ENCODE data around the gene SBK2.
"Not testable (repeated sequence)": the region's sequence is repeated elsewhere in the genome, so short reads cannot be mapped to it uniquely, and the experiment has no call there.

SBK2 gene

GRCh38 chr19:55503157-55503501 is 33.8 kb downstream of the SBK2 start:
- in situ Hi-C loops (cut with MboI; ENCODE audit: low sequenced_read_pairs): no loop called here

- in situ Hi-C loops (cut with MboI; ENCODE audit: low sequenced_read_pairs): no loop called here
Measured at GRCh38 chr19:55502197-55502952, 34.6 kb downstream of the SBK2 start.

GRCh38 chr19:55500368-55500952 is 36.5 kb downstream of the SBK2 start:
- in situ Hi-C loops (cut with MboI; ENCODE audit: low sequenced_read_pairs): no loop called here

- in situ Hi-C loops (cut with MboI; ENCODE audit: low sequenced_read_pairs): no loop called here
Measured at GRCh38 chr19:55498246-55498840, 38.6 kb downstream of the SBK2 start.

- in situ Hi-C loops (cut with MboI; ENCODE audit: low sequenced_read_pairs): no loop called here
Measured at GRCh38 chr19:55497763-55498162, 39.2 kb downstream of the SBK2 start.

GRCh38 chr19:55496820-55497219 is 40.1 kb downstream of the SBK2 start:
- in situ Hi-C loops (cut with MboI; ENCODE audit: low sequenced_read_pairs): not testable (repeated sequence)

- in situ Hi-C loops (cut with MboI; ENCODE audit: low sequenced_read_pairs): no loop called here
Measured at GRCh38 chr19:55495646-55496349, 41.1 kb downstream of the SBK2 start.

- in situ Hi-C loops (cut with MboI; ENCODE audit: low sequenced_read_pairs): no loop called here
Measured at GRCh38 chr19:55494172-55494761, 42.7 kb downstream of the SBK2 start.

- in situ Hi-C loops (cut with MboI; ENCODE audit: low sequenced_read_pairs): no loop called here
Measured at GRCh38 chr19:55493645-55494171, 43.2 kb downstream of the SBK2 start.

GRCh38 chr19:55493052-55493644 is 43.8 kb downstream of the SBK2 start:
- in situ Hi-C loops (cut with MboI; ENCODE audit: low sequenced_read_pairs): no loop called here

- in situ Hi-C loops (cut with MboI; ENCODE audit: low sequenced_read_pairs): no loop called here
Measured at GRCh38 chr19:55492362-55492944, 44.5 kb downstream of the SBK2 start.

GRCh38 chr19:55491546-55492360 is 45.2 kb downstream of the SBK2 start:
- in situ Hi-C loops (cut with MboI; ENCODE audit: low sequenced_read_pairs): no loop called here

- in situ Hi-C loops (cut with MboI; ENCODE audit: low sequenced_read_pairs): no loop called here
Measured at GRCh38 chr19:55490478-55491432, 46.2 kb downstream of the SBK2 start.

GRCh38 chr19:55489711-55490477 is 47.0 kb downstream of the SBK2 start:
- in situ Hi-C loops (cut with MboI; ENCODE audit: low sequenced_read_pairs): no loop called here

GRCh38 chr19:55488986-55489710 is 47.8 kb downstream of the SBK2 start:
- in situ Hi-C loops (cut with MboI; ENCODE audit: low sequenced_read_pairs): no loop called here

GRCh38 chr19:55487924-55488687 is 48.8 kb downstream of the SBK2 start, which contains the start of gene SSC5D:
Gene SSC5D (plus strand): TSS chr19:55488436. CDS start chr19:55488590, 154 bp downstream.
- in situ Hi-C loops (cut with MboI; ENCODE audit: low sequenced_read_pairs): no loop called here
